ENCODE data around the gene FGFRL1. TPM values are rescaled to one million over a fixed set of nuclear protein-coding genes. Genes with fewer than 3 reads are reported as not detected.

The FGFRL1 gene
- total and polyA plus RNA-seq, 2 experiments from 2014 or later: 10.8 to 58.7 TPM

- TF ChIP-seq EZH2phosphoT487 (IDR thresholded peaks at IDR 0.05; ENCODE audit: insufficient read depth, low read depth) (no peak), EZH2 (IDR thresholded peaks at IDR 0.05; ENCODE audit: insufficient read depth, poor library complexity, severe bottlenecking) (no peak)
- WGBS, 2 experiments (ENCODE audit: low coverage in 1 of 2, low lambda C conversion rate in 2 of 2, missing lambda C conversion rate in 2 of 2): 34 to 38% methylated on average over 7 of the region's 7 CpGs
- Histone ChIP-seq H3K9ac (peak overlapping the region; percentile 31; the same call in 1 of the 2 replicates), H3F3A (ENCODE audit: insufficient read depth) (peaks cover 6% of the 10 kb centered on the region; the same call in 1 of the 2 replicates), H3K4me1 (ENCODE audit: insufficient read depth) (peaks cover 43% of the 10 kb centered on the region), H3K9me2 (ENCODE audit: insufficient read depth) (no peaks in the 10 kb centered on the region), H3K79me2 (ENCODE audit: insufficient read depth) (no peaks in the 10 kb centered on the region), H3K27me3 (replicated peaks; ENCODE audit: insufficient read depth) (no peaks in the 10 kb centered on the region), H4K20me1 (ENCODE audit: insufficient read depth) (no peaks in the 10 kb centered on the region), H2AFZ (no peak overlapping the region), H3K27ac (peak overlapping the region; percentile 73), H3K4me3 (no peak overlapping the region), H3K9me3 (ENCODE audit: low read depth) (no peaks in the 10 kb centered on the region), H3K36me3 (ENCODE audit: low read depth) (no peaks in the 10 kb centered on the region), H3K4me2 (ENCODE audit: unreplicated experiment) (no peak overlapping the region)
- DNase-seq: no peak
- in situ Hi-C loops (cut with MboI): no loop called here
Observed at GRCh38 chr4:1043162-1043561, 31.7 kb downstream of the FGFRL1 start.

DNA sequence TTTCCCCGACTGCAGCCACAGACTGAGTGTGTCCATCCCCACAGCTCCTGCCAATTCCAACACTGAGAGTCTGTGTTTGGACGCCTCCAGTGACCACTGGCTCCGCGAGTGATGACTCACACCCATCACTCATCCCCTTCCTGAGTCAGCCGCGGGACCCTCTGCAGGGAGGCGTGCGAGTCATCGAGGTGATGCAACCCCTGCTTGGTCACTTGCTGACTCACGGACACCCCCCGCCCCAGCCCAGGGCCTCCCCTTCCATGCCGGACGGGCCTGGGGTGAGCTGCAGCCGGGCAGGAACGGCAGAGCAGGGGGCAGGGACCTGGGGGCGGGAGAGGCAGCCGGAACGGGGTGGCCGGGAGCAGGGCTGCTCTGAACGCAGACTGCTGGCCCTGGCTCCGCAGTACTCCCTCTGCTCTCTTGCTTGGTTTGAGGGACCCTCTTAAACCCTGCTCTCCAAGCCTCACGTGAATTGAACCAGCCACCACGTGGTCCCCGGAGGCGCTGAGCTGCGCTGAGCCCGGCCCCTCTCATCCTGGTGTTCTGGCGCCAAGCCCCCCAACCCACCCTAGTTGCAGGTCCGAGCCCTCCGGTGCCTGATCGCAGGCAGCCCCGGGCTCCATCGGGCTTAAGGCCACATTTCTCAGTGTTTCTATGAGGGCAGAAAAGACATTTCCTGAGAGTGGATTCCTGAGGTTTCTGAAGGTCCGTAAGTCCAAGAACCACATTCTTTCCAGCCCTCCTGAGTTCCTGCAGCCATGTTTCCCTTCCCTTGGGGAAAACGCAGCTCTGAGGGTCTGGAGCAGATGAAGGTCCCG, 32.4 kb downstream of the FGFRL1 start:
- in situ Hi-C loops (cut with MboI): no loop called here
- Histone ChIP-seq H3K9me3 (ENCODE audit: low read depth) (no peaks in the 10 kb centered on the region), H3K79me2 (ENCODE audit: insufficient read depth) (no peaks in the 10 kb centered on the region), H3F3A (ENCODE audit: insufficient read depth) (peaks cover 6% of the 10 kb centered on the region; the same call in 1 of the 2 replicates), H3K27ac (peak overlapping the region; percentile 97), H4K20me1 (ENCODE audit: insufficient read depth) (no peaks in the 10 kb centered on the region), H2AFZ (peak overlapping the region; percentile 61), H3K9me2 (ENCODE audit: insufficient read depth) (no peaks in the 10 kb centered on the region), H3K36me3 (ENCODE audit: low read depth) (no peaks in the 10 kb centered on the region), H3K9ac (peak overlapping the region; percentile 84), H3K4me2 (ENCODE audit: unreplicated experiment) (peak overlapping the region; percentile 73), H3K4me3 (peak overlapping the region; percentile 40), H3K4me1 (ENCODE audit: insufficient read depth) (peaks cover 43% of the 10 kb centered on the region), H3K27me3 (replicated peaks; ENCODE audit: insufficient read depth) (no peaks in the 10 kb centered on the region)
- TF ChIP-seq EZH2 (IDR thresholded peaks at IDR 0.05; ENCODE audit: insufficient read depth, poor library complexity, severe bottlenecking) (no peak), EZH2phosphoT487 (IDR thresholded peaks at IDR 0.05; ENCODE audit: insufficient read depth, low read depth) (no peak)
- WGBS, 2 experiments (ENCODE audit: low coverage in 1 of 2, low lambda C conversion rate in 2 of 2, missing lambda C conversion rate in 2 of 2): 16 to 23% methylated on average over 25 to 34 of the region's 36 CpGs
- DNase-seq: peak; percentile 100

- 73% methylated on average over 12 of the region's 12 CpGs for whole genome bisulfite sequencing, 2 experiments (ENCODE audit: low coverage in 1 of 2, low lambda C conversion rate in 2 of 2, missing lambda C conversion rate in 2 of 2)
- Histone ChIP-seq H3F3A (ENCODE audit: insufficient read depth) (peaks cover 6% of the 10 kb centered on the region; the same call in 1 of the 2 replicates), H2AFZ (peak overlapping the region; percentile 61), H3K27me3 (replicated peaks; ENCODE audit: insufficient read depth) (no peaks in the 10 kb centered on the region), H3K4me1 (ENCODE audit: insufficient read depth) (peaks cover 40% of the 10 kb centered on the region), H3K9me2 (ENCODE audit: insufficient read depth) (no peaks in the 10 kb centered on the region), H4K20me1 (ENCODE audit: insufficient read depth) (no peaks in the 10 kb centered on the region), H3K79me2 (ENCODE audit: insufficient read depth) (no peaks in the 10 kb centered on the region), H3K36me3 (ENCODE audit: low read depth) (no peaks in the 10 kb centered on the region), H3K4me2 (ENCODE audit: unreplicated experiment) (peak overlapping the region; percentile 73), H3K9ac (peak overlapping the region; percentile 84), H3K27ac (peak overlapping the region; percentile 97), H3K4me3 (peak overlapping the region; percentile 40), H3K9me3 (ENCODE audit: low read depth) (no peaks in the 10 kb centered on the region)
- in situ Hi-C loops (cut with MboI): no loop called here
- TF ChIP-seq EZH2phosphoT487 (IDR thresholded peaks at IDR 0.05; ENCODE audit: insufficient read depth, low read depth) (no peak), EZH2 (IDR thresholded peaks at IDR 0.05; ENCODE audit: insufficient read depth, poor library complexity, severe bottlenecking) (no peak)
- no peak for DNase-seq
Observed at GRCh38 chr4:1044469-1045192, 33.2 kb downstream of the FGFRL1 start.

DNA sequence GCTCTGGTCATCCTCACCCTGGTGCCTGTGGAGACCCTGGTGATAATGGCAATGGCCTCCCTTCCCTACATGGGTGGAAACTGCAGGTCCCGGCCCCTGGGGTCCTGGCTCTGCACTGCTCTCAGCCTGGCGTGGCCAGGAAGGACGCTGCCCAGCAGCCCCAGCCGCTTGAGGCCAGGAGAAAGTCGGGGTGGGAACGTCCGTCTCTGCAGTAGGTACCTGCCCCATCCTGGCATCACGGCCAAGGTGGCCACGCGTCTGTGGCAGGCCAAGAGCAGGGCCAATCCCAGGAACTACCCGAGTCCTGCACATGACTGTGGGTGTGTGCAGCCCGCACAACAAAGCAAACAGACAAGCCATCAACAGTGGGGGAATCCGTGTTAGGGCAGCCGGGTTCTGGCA, 33.8 kb downstream of the FGFRL1 start:
- Histone ChIP-seq H3K4me2 (ENCODE audit: unreplicated experiment) (no peak overlapping the region), H3K4me3 (no peak overlapping the region), H2AFZ (no peak overlapping the region), H3K36me3 (ENCODE audit: low read depth) (no peaks in the 10 kb centered on the region), H3K9me3 (ENCODE audit: low read depth) (no peaks in the 10 kb centered on the region), H3K27me3 (replicated peaks; ENCODE audit: insufficient read depth) (no peaks in the 10 kb centered on the region), H4K20me1 (ENCODE audit: insufficient read depth) (no peaks in the 10 kb centered on the region), H3F3A (ENCODE audit: insufficient read depth) (peaks cover 6% of the 10 kb centered on the region; the same call in 1 of the 2 replicates), H3K79me2 (ENCODE audit: insufficient read depth) (no peaks in the 10 kb centered on the region), H3K27ac (no peak overlapping the region), H3K9me2 (ENCODE audit: insufficient read depth) (no peaks in the 10 kb centered on the region), H3K9ac (no peak overlapping the region), H3K4me1 (ENCODE audit: insufficient read depth) (peaks cover 37% of the 10 kb centered on the region)
- 94% methylated on average over 14 of the region's 14 CpGs for WGBS, 2 experiments (ENCODE audit: low coverage in 1 of 2, low lambda C conversion rate in 2 of 2, missing lambda C conversion rate in 2 of 2)
- TF ChIP-seq EZH2 (IDR thresholded peaks at IDR 0.05; ENCODE audit: insufficient read depth, poor library complexity, severe bottlenecking) (no peak), EZH2phosphoT487 (IDR thresholded peaks at IDR 0.05; ENCODE audit: insufficient read depth, low read depth) (no peak)
- no peak for DNase-seq
- in situ Hi-C loops (cut with MboI): no loop called here

Measured in GM23248 (cell line).